Progenitor cell of endocrine pancreas (in vitro differentiated cells): ENCODE results near the gene RPN1. TPM values are rescaled to one million over a fixed set of nuclear protein-coding genes. Genes with fewer than 3 reads are reported as not detected.

Experiments
- DNase-seq: peaks from one replicate; pipeline ENCODE4 v3.0.0; 2021; ENCODE audit warnings: low spot score; ENCODE audit not compliant: unreplicated experiment
- H3K27ac Mint-ChIP-seq: 2 replicates; pipeline ENCODE4 v1.8.0; 2021; ENCODE audit warnings: mild to moderate bottlenecking, moderate library complexity, mixed read lengths
- H3K27me3 Mint-ChIP-seq: 2 replicates; pipeline ENCODE4 v1.8.0; 2021; ENCODE audit warnings: mixed read lengths
- H3K36me3 Mint-ChIP-seq: 2 replicates; pipeline ENCODE4 v1.8.0; 2022; ENCODE audit warnings: mixed read lengths; ENCODE audit not compliant: insufficient read depth
- H3K4me1 Mint-ChIP-seq: 2 replicates; pipeline ENCODE4 v1.8.0; 2021; ENCODE audit warnings: low read depth, mixed read lengths
- H3K4me3 Mint-ChIP-seq: 2 replicates; pipeline ENCODE4 v1.8.0; 2021; ENCODE audit warnings: low read depth, mild to moderate bottlenecking, moderate library complexity, mixed read lengths
- H3K9me3 Mint-ChIP-seq: 2 replicates; pipeline ENCODE4 v1.8.0; 2021; ENCODE audit warnings: low read depth, mixed read lengths
- CTCF ChIP-seq: fragments of 200-600 bp; sonication (generic); IDR thresholded peaks from one replicate; pipeline ENCODE4 v1.5.0; 2021; ENCODE audit warnings: antibody characterized with exemption, mild to moderate bottlenecking; ENCODE audit not compliant: unreplicated experiment
- total RNA-seq: library from RNA; stranded (reverse); gene quantifications from 2 replicates; pipeline ENCODE4 v1.2.1, GENCODE V29; 2021

RPN1 gene
- total RNA-seq, 1 donor from 2014 or later = 166 TPM

- H3K9me3 Mint-ChIP-seq = no peaks in the 10 kb centered on the region
- peaks cover 42% of the 10 kb centered on the region for H3K36me3 Mint-ChIP-seq
- H3K27ac Mint-ChIP-seq = peak overlapping the region; percentile 16
- DNase-seq = no peak
- H3K4me3 Mint-ChIP-seq = no peak overlapping the region
- no peaks in the 10 kb centered on the region for H3K27me3 Mint-ChIP-seq
- TF ChIP-seq CTCF = no peak
- peaks cover 4% of the 10 kb centered on the region for H3K4me1 Mint-ChIP-seq
Observed at GRCh38 chr3:128623762-128624176, 26.8 kb downstream of the RPN1 start.

- Mint-ChIP-seq H3K36me3 (peaks cover 38% of the 10 kb centered on the region), H3K4me1 (peaks cover 13% of the 10 kb centered on the region), H3K27me3 (no peaks in the 10 kb centered on the region), H3K27ac (no peak overlapping the region), H3K9me3 (no peaks in the 10 kb centered on the region), H3K4me3 (no peak overlapping the region)
- no peak for DNase-seq
- no peak for TF ChIP-seq CTCF
Observed at GRCh38 chr3:128621931-128622330, 28.7 kb downstream of the RPN1 start.

GRCh38 chr3:128621234-128621633, 29.4 kb downstream of the RPN1 start:
- Mint-ChIP-seq H3K36me3 (peaks cover 33% of the 10 kb centered on the region), H3K27me3 (no peaks in the 10 kb centered on the region), H3K9me3 (no peaks in the 10 kb centered on the region), H3K27ac (no peak overlapping the region), H3K4me3 (no peak overlapping the region), H3K4me1 (peaks cover 13% of the 10 kb centered on the region)
- no peak for TF ChIP-seq CTCF
- DNase-seq = no peak

GRCh38 chr3:128620268-128620691, 30.3 kb downstream of the RPN1 start:
- peak; percentile 18 for TF ChIP-seq CTCF
- no peaks in the 10 kb centered on the region for H3K9me3 Mint-ChIP-seq
- no peak for DNase-seq
- H3K36me3 Mint-ChIP-seq = peaks cover 31% of the 10 kb centered on the region
- H3K4me1 Mint-ChIP-seq = peaks cover 13% of the 10 kb centered on the region
- H3K27ac Mint-ChIP-seq = no peak overlapping the region
- H3K4me3 Mint-ChIP-seq = no peak overlapping the region
- H3K27me3 Mint-ChIP-seq = no peaks in the 10 kb centered on the region

- Mint-ChIP-seq H3K9me3 (no peaks in the 10 kb centered on the region), H3K4me1 (peaks cover 13% of the 10 kb centered on the region), H3K27me3 (no peaks in the 10 kb centered on the region), H3K36me3 (peaks cover 23% of the 10 kb centered on the region), H3K4me3 (peak overlapping the region; percentile 92), H3K27ac (peak overlapping the region; percentile 97)
- TF ChIP-seq CTCF = no peak
- no peak for DNase-seq
Observed at GRCh38 chr3:128619146-128619890, 31.3 kb downstream of the RPN1 start.
